ENCODE results near the gene CA10. TPM values are rescaled to one million over a fixed set of nuclear protein-coding genes. Genes with fewer than 3 reads are reported as not detected.

CA10 gene
- total RNA-seq, 4 donors from 2014 or later, result not detected

- WGBS, result 85% methylated on average over 1 of the region's 1 CpG
- TF ChIP-seq POLR2A (IDR thresholded peaks at IDR 0.05) (no peak), CTCF (IDR thresholded peaks at IDR 0.05) (no peak), EP300 (IDR thresholded peaks at IDR 0.05) (no peak), POLR2AphosphoS5 (IDR thresholded peaks at IDR 0.05) (no peak)
- DNase-seq (ENCODE audit: low spot score in 2 of 2), result no peak
Measured at GRCh38 chr17:51813784-51814174, 344.7 kb downstream of the CA10 start.

GRCh38 chr17:51813140-51813783, 345.3 kb downstream of the CA10 start:
- no peak for TF ChIP-seq POLR2AphosphoS5 (IDR thresholded peaks at IDR 0.05)
- no peak for TF ChIP-seq EP300 (IDR thresholded peaks at IDR 0.05)
- TF ChIP-seq CTCF (IDR thresholded peaks at IDR 0.05), result no peak
- TF ChIP-seq POLR2A (IDR thresholded peaks at IDR 0.05), result no peak
- no peaks in the 10 kb centered on the region for H3K9me3 ChIP-seq
- H3K36me3 ChIP-seq, result no peaks in the 10 kb centered on the region
- DNase-seq (ENCODE audit: low spot score in 2 of 2), result no peak
- no peaks in the 10 kb centered on the region for H3K27me3 ChIP-seq
- WGBS, result 78% methylated on average over 8 of the region's 8 CpGs
- no peak overlapping the region for H3K27ac ChIP-seq
- no peaks in the 10 kb centered on the region for H3K4me1 ChIP-seq
- H3K4me3 ChIP-seq, result no peak overlapping the region

More at GRCh38 chr17:51813784-51814174, 344.7 kb downstream of the CA10 start:
- Histone ChIP-seq H3K4me1 (no peaks in the 10 kb centered on the region), H3K9me3 (no peaks in the 10 kb centered on the region), H3K36me3 (no peaks in the 10 kb centered on the region), H3K27me3 (no peaks in the 10 kb centered on the region), H3K4me3 (no peak overlapping the region), H3K27ac (no peak overlapping the region)

- no peak for DNase-seq (ENCODE audit: low spot score in 2 of 2)
- no peak for TF ChIP-seq EP300 (IDR thresholded peaks at IDR 0.05)
- no peak for TF ChIP-seq CTCF (IDR thresholded peaks at IDR 0.05)
- TF ChIP-seq POLR2A (IDR thresholded peaks at IDR 0.05), result no peak
- no peak for TF ChIP-seq POLR2AphosphoS5 (IDR thresholded peaks at IDR 0.05)
- WGBS, result 93% methylated on average over 3 of the region's 3 CpGs
- Histone ChIP-seq H3K36me3 (no peaks in the 10 kb centered on the region), H3K4me1 (no peaks in the 10 kb centered on the region), H3K4me3 (no peak overlapping the region), H3K27me3 (peaks cover 7% of the 10 kb centered on the region), H3K9me3 (no peaks in the 10 kb centered on the region), H3K27ac (no peak overlapping the region)
Measured at GRCh38 chr17:51807460-51807859, 351.1 kb downstream of the CA10 start.

GRCh38 chr17:51805765-51806164, 352.7 kb downstream of the CA10 start:
- Histone ChIP-seq H3K27ac (no peak overlapping the region), H3K4me3 (no peak overlapping the region), H3K4me1 (no peaks in the 10 kb centered on the region), H3K9me3 (no peaks in the 10 kb centered on the region), H3K36me3 (no peaks in the 10 kb centered on the region), H3K27me3 (peaks cover 7% of the 10 kb centered on the region)
- WGBS, result 96% methylated on average over 1 of the region's 1 CpG
- TF ChIP-seq POLR2A (IDR thresholded peaks at IDR 0.05) (no peak), EP300 (IDR thresholded peaks at IDR 0.05) (no peak)
- no peak for DNase-seq (ENCODE audit: low spot score in 2 of 2)

GRCh38 chr17:51805185-51805584, 353.3 kb downstream of the CA10 start:
- Histone ChIP-seq H3K27ac (no peak overlapping the region), H3K36me3 (no peaks in the 10 kb centered on the region), H3K4me1 (no peaks in the 10 kb centered on the region), H3K4me3 (no peak overlapping the region), H3K9me3 (no peaks in the 10 kb centered on the region), H3K27me3 (peaks cover 7% of the 10 kb centered on the region)
- TF ChIP-seq EP300 (IDR thresholded peaks at IDR 0.05), result no peak
- TF ChIP-seq POLR2AphosphoS5 (IDR thresholded peaks at IDR 0.05), result no peak
- TF ChIP-seq POLR2A (IDR thresholded peaks at IDR 0.05), result no peak
- no peak for TF ChIP-seq CTCF (IDR thresholded peaks at IDR 0.05)
- WGBS, result 69% methylated on average over 2 of the region's 2 CpGs
- DNase-seq (ENCODE audit: low spot score in 2 of 2), result no peak

GRCh38 chr17:51803161-51803560, 355.4 kb downstream of the CA10 start:
- WGBS, result 71% methylated on average over 4 of the region's 4 CpGs
- Histone ChIP-seq H3K27me3 (peaks cover 7% of the 10 kb centered on the region), H3K4me3 (no peak overlapping the region), H3K27ac (no peak overlapping the region), H3K36me3 (no peaks in the 10 kb centered on the region), H3K9me3 (no peaks in the 10 kb centered on the region), H3K4me1 (no peaks in the 10 kb centered on the region)
- no peak for TF ChIP-seq POLR2A (IDR thresholded peaks at IDR 0.05)
- TF ChIP-seq POLR2AphosphoS5 (IDR thresholded peaks at IDR 0.05), result no peak
- no peak for TF ChIP-seq CTCF (IDR thresholded peaks at IDR 0.05)
- no peak for TF ChIP-seq EP300 (IDR thresholded peaks at IDR 0.05)
- no peak for DNase-seq (ENCODE audit: low spot score in 2 of 2)
